Spleen (tissue), 11 donors: ENCODE data around the gene MEIS1. TPM values are rescaled to one million over a fixed set of nuclear protein-coding genes. Genes with fewer than 3 reads are reported as not detected.

Experiments
- DNase-seq: peaks from one replicate; pipeline ENCODE4 v3.0.0-alpha.2; 2020
- H3K27ac ChIP-seq, 8 donors: fragments of 200-600 bp; sonication (generic) in 7 of 8; 1 replicate in 4 of 8; 2 replicates in 4 of 8; pipeline versions ENCODE4 v1.5.0 to v1.8.0; 2016 to 2021; ENCODE audit warnings: inconsistent platforms in 4 of 8, mild to moderate bottlenecking in 4 of 8, moderate library complexity in 1 of 8
- H3K27me3 ChIP-seq, 7 donors: fragments of 200-600 bp; sonication (generic) in 6 of 7; replicated peaks in 1 of 7; 1 replicate in 4 of 7; 2 replicates in 3 of 7; pipeline versions ENCODE4 v1.5.0 to v1.8.0; 2016 to 2021; ENCODE audit warnings: inconsistent platforms in 3 of 7, mild to moderate bottlenecking in 1 of 7
- H3K36me3 ChIP-seq, 6 donors: fragments of 200-600 bp; sonication (generic) in 5 of 6; 1 replicate in 4 of 6; 2 replicates in 2 of 6; pipeline versions ENCODE4 v1.5.0 to v1.8.0; 2016 to 2021; ENCODE audit warnings: inconsistent platforms in 2 of 6
- H3K4me1 ChIP-seq, 6 donors: fragments of 200-600 bp; sonication (generic) in 5 of 6; 1 replicate in 3 of 6; 2 replicates in 3 of 6; pipeline versions ENCODE4 v1.5.0 to v1.8.0; 2016 to 2021; ENCODE audit warnings: inconsistent platforms in 3 of 6
- H3K4me3 ChIP-seq, 8 donors: fragments of 200-600 bp; sonication (generic) in 7 of 8; 1 replicate in 4 of 8; 2 replicates in 4 of 8; pipeline versions ENCODE4 v1.5.0 to v1.8.0; 2016 to 2021; ENCODE audit warnings: inconsistent platforms in 4 of 8, mild to moderate bottlenecking in 4 of 8, moderate library complexity in 2 of 8
- H3K9me3 ChIP-seq, 8 donors: fragments of 200-600 bp; sonication (generic) in 7 of 8; 1 replicate in 4 of 8; 2 replicates in 4 of 8; pipeline versions ENCODE4 v1.5.0 to v1.8.0; 2016 to 2021; ENCODE audit warnings: inconsistent platforms in 4 of 8
- POLR2A ChIP-seq, 3 donors: fragments of 450-650 bp; IDR thresholded peaks; one replicate each; pipeline ENCODE4 v1.5.1; 2017; ENCODE audit warnings: antibody characterized with exemption in 3 of 3, mild to moderate bottlenecking in 1 of 3
- POLR2AphosphoS5 ChIP-seq, 3 donors: sonication (generic); formaldehyde crosslinking; IDR thresholded peaks; one replicate each; pipeline ENCODE4 v1.5.1; 2017; ENCODE audit warnings: antibody characterized with exemption in 3 of 3
- WGBS, 5 donors: extraction: QIAGEN DNeasy Blood & Tissue Kit in 3 of 5; methylation state at CpG; one replicate each; pipeline versions ENCODE4 v1.1.5 to v1.1.7; 2013 to 2018; 5-methylcytosine and 5-hydroxymethylcytosine counted together
- intact Hi-C: fragments of 100-400 bp; cut with DNase I; formaldehyde crosslinking; loops from one replicate; pipeline ENCODE4 v1.15.0; 2023; ENCODE audit warnings: low total_unique reads
- polyA plus RNA-seq, 3 donors: library from polyadenylated mRNA; stranded (reverse); fragments of 200-250 nt; gene quantifications; one replicate each; pipeline ENCODE4 v1.2.1, GENCODE V29; 2013
- total RNA-seq, 7 donors: library from RNA; depleted of rRNA in 3 of 7; stranded (reverse); fragments of >200 nt in 3 of 7; fragmentation: NEBNext Ultra II Directional in 4 of 7; extraction: Animal tissue kit (Norgen Biotek cat#: 25700) in 4 of 7; gene quantifications; one replicate each; pipeline versions ENCODE4 v1.1.0 to v1.2.1, GENCODE V29; 2016 to 2021
- TF ChIP-seq, protein P1 (sequence below), 11 experiments: fragments of 200-600 bp in 7 of 11; fragments of 450-650 bp in 4 of 11; sonication (generic) in 4 of 11; IDR thresholded peaks in 8 of 11; conservative IDR thresholded peaks in 3 of 11; 1 replicate in 7 of 11; 2 replicates in 4 of 11; pipeline versions ENCODE4 v1.4.0 to v1.8.0; 2016 to 2021; ENCODE audit warnings: antibody characterized with exemption in 11 of 11, inconsistent platforms in 4 of 11, mild to moderate bottlenecking in 1 of 11
- donor health status: healthy with polysubstance abuse.
- donor health status: DM: no; HTN: no; CAD: no; lungs with moderate emphysema.
- donor health status: DM: no; HTN: no; CAD: no.
- donor health status: Bipolar disorder and iron deficiency.
- donor health status: healthy.
- donor health status: DM: no; HTN: no; CAD: no.
- donor health status: DM: yes; HTN: yes; CAD: no.

MEIS1 gene
- total and polyA plus RNA-seq, 10 donors = 13.1 to 81.4 (median 28.2) TPM

DNA sequence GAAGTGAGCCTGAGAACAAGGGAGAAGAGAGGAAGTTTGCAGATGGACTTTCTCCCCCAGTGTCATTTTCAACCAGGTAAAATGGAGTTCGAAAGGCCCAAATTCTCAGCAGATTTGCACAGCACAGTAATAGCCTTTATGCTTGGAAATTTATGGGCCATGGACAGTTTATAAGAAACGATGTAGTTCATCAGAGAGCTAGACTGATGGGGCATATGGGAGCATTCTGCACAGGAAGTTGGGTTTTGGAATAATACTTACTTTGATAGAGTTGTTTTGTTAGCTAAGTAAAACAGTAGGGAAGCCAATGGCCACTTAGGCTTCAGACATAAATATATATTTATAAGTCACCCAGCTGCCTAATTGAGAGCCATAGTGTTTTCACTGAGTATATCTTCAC, 169.4 kb downstream of the MEIS1 start:
- H3K9me3 ChIP-seq = no peaks in the 10 kb centered on the region
- intact Hi-C loops = no loop called here

DNA sequence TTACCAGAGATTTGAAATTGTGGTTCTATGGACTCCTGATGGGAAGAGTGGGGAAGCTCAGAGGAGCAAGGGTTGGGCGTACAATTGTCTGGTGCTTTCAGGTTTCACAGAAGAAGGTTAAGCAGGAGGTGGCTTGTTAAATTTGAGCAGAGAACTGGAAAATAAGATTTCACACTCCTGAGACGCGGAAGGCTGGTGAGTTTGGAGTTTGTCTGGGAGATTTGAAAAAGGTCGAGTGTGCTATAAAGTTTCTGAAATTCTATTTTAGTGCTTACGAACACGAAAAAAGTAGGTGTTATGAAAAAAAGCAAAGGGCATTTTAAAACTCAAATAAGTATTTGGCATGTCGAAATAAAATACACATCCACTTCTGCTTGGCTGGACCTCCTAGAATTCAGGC, 170.1 kb downstream of the MEIS1 start:
- H3K36me3 ChIP-seq = no peaks in the 10 kb centered on the region
- 91 to 98% (median 93%) methylated on average over 7 of the region's 7 CpGs for WGBS, 5 donors
- no peaks in the 10 kb centered on the region for H3K9me3 ChIP-seq
- no peak for DNase-seq
- no peak overlapping the region for H3K4me3 ChIP-seq
- no peaks in the 10 kb centered on the region for H3K27me3 ChIP-seq
- no peak for TF ChIP-seq POLR2AphosphoS5 (IDR thresholded peaks at IDR 0.05)
- TF ChIP-seq, protein P1, sequence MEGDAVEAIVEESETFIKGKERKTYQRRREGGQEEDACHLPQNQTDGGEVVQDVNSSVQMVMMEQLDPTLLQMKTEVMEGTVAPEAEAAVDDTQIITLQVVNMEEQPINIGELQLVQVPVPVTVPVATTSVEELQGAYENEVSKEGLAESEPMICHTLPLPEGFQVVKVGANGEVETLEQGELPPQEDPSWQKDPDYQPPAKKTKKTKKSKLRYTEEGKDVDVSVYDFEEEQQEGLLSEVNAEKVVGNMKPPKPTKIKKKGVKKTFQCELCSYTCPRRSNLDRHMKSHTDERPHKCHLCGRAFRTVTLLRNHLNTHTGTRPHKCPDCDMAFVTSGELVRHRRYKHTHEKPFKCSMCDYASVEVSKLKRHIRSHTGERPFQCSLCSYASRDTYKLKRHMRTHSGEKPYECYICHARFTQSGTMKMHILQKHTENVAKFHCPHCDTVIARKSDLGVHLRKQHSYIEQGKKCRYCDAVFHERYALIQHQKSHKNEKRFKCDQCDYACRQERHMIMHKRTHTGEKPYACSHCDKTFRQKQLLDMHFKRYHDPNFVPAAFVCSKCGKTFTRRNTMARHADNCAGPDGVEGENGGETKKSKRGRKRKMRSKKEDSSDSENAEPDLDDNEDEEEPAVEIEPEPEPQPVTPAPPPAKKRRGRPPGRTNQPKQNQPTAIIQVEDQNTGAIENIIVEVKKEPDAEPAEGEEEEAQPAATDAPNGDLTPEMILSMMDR (IDR thresholded peaks at IDR 0.05 in 8 of 11, conservative IDR thresholded peaks at IDR 0.05 in 3 of 11) = no peak
- intact Hi-C loops = no loop called here
- no peaks in the 10 kb centered on the region for H3K4me1 ChIP-seq
- no peak overlapping the region for H3K27ac ChIP-seq

More for the DNA sequence above, 169.4 kb downstream of the MEIS1 start:
- no peaks in the 10 kb centered on the region for H3K36me3 ChIP-seq
- no peak overlapping the region for H3K4me3 ChIP-seq
- DNase-seq = no peak
- 54 to 75% (median 63%) methylated on average over 2 of the region's 2 CpGs for WGBS, 5 donors
- no peak overlapping the region for H3K27ac ChIP-seq
- H3K27me3 ChIP-seq = no peaks in the 10 kb centered on the region
- TF ChIP-seq POLR2AphosphoS5 (IDR thresholded peaks at IDR 0.05) (no peak), POLR2A (IDR thresholded peaks at IDR 0.05) (no peak)
- TF ChIP-seq, protein P1 (IDR thresholded peaks at IDR 0.05 in 8 of 11, conservative IDR thresholded peaks at IDR 0.05 in 3 of 11) = no peak
- H3K4me1 ChIP-seq = no peaks in the 10 kb centered on the region

- no peaks in the 10 kb centered on the region for H3K36me3 ChIP-seq
- WGBS, 5 donors = 89 to 97% (median 95%) methylated on average over 4 of the region's 4 CpGs
- DNase-seq = no peak
- no peaks in the 10 kb centered on the region for H3K4me1 ChIP-seq
- H3K9me3 ChIP-seq = peaks cover 0 to 7% (median 0%) of the 10 kb centered on the region in 8 donors
- TF ChIP-seq POLR2AphosphoS5 (IDR thresholded peaks at IDR 0.05) (no peak), POLR2A (IDR thresholded peaks at IDR 0.05) (no peak)
- TF ChIP-seq, protein P1 (IDR thresholded peaks at IDR 0.05 in 8 of 11, conservative IDR thresholded peaks at IDR 0.05 in 3 of 11) = no peak
- H3K27me3 ChIP-seq = no peaks in the 10 kb centered on the region
- H3K27ac ChIP-seq = no peak overlapping the region
- intact Hi-C loops = no loop called here
- no peak overlapping the region for H3K4me3 ChIP-seq
These were observed 172.2 kb downstream of the MEIS1 start for GRCh38 chr2:66607152-66607551.
